HepG2 (cell line): ENCODE data around the gene SF3B2. TPM values are rescaled to one million over a fixed set of nuclear protein-coding genes. Genes with fewer than 3 reads are reported as not detected.
A peak's percentile ranks its signal among the peaks of the same experiment; 100 is the strongest.

ENCODE experiments used
- ATAC-seq: fragments of 200-7000 bp; cut with Tn5 transposase; 3 replicates; pipeline ENCODE4 v1.9.1; 2020; ENCODE audit warnings: mild to moderate bottlenecking, moderate library complexity
- BruUV-seq: library from RNA; stranded (reverse); fragments of 400-500 nt; replicated peaks from 2 replicates; lab custom pipeline; 2021; lab: Mats Ljungman, UMichigan
- CTCF ChIA-PET: fragments of 300-600 bp; formaldehyde crosslinking; extraction: SDS; loops from one replicate; lab custom pipeline; 2021; ENCODE audit warnings: low total read pairs, inconsistent platforms, low intra/inter-chr PET ratio; lab: Yijun Ruan, JAX
- POLR2A ChIA-PET: fragments of 350-600 bp; sonication (Branson Sonifier 250); formaldehyde crosslinking; loops from one replicate; lab custom pipeline; 2020; ENCODE audit warnings: antibody characterized with exemption, inconsistent platforms; lab: Yijun Ruan, JAX
- DNase-seq: peaks from one replicate; pipeline ENCODE4 v3.0.0-alpha.2; 2015; ENCODE audit warnings: low spot score
- FAIRE-seq: peaks from 3 replicates; lab custom pipeline; 2011; peaks lifted over from hg19 to GRCh38; lab: Jason Lieb, UNC
- H2AFZ ChIP-seq: one replicate; pipeline ENCODE4 v1.6.1; 2011; ENCODE audit warnings: low read length, inconsistent platforms
- H3K27ac ChIP-seq: fragments of 300-600 bp; 3 replicates; pipeline ENCODE4 v1.8.0; 2011; ENCODE audit warnings: mixed run types, mild to moderate bottlenecking, mixed read lengths, low read length, inconsistent platforms; ENCODE audit not compliant: insufficient read depth; ENCODE audit errors: extremely low read length
- H3K27me3 ChIP-seq, 2 experiments: fragments of 200-600 bp in 1 of 2; 2 replicates in 1 of 2; 3 replicates in 1 of 2; pipeline versions ENCODE4 v1.6.0 to v1.8.0; 2011; ENCODE audit warnings: low read length in 2 of 2, mild to moderate bottlenecking in 2 of 2, moderate library complexity in 2 of 2, inconsistent platforms in 1 of 2; ENCODE audit not compliant: insufficient read depth in 2 of 2, control insufficient read depth in 1 of 2
- H3K36me3 ChIP-seq, 2 experiments: fragments of 200-600 bp in 1 of 2; replicated peaks in 1 of 2; 2 replicates in 1 of 2; 3 replicates in 1 of 2; pipeline versions ENCODE4 v1.5.1 to v1.8.0; 2011; ENCODE audit warnings: low read length in 2 of 2, inconsistent platforms in 1 of 2; ENCODE audit not compliant: insufficient read depth in 2 of 2, control insufficient read depth in 1 of 2
- H3K4me1 ChIP-seq: 2 replicates; pipeline ENCODE4 v1.5.1; 2012; ENCODE audit warnings: low read length, inconsistent platforms; ENCODE audit not compliant: insufficient read depth
- H3K4me2 ChIP-seq: 2 replicates; pipeline ENCODE4 v1.6.0; 2011; ENCODE audit warnings: low read depth, low read length, inconsistent platforms
- H3K4me3 ChIP-seq, 3 experiments: fragments of 200-600 bp in 1 of 3; sonication (generic), shearing (Covaris generic) in 1 of 3; replicated peaks in 1 of 3; 2 replicates each; pipeline ENCODE4 v1.5.1; 2011 to 2016; ENCODE audit warnings: low read length in 3 of 3, inconsistent platforms in 2 of 3, low read depth in 2 of 3, mild to moderate bottlenecking in 2 of 3, control low read depth in 1 of 3, mixed read lengths in 1 of 3; ENCODE audit not compliant: insufficient read depth in 1 of 3
- H3K79me2 ChIP-seq: one replicate; pipeline ENCODE4 v1.6.1; 2011; ENCODE audit warnings: low read length, inconsistent platforms; ENCODE audit not compliant: insufficient read depth
- H3K9ac ChIP-seq: 2 replicates; pipeline ENCODE4 v1.6.0; 2011; ENCODE audit warnings: mild to moderate bottlenecking, low read depth, low read length, inconsistent platforms; ENCODE audit not compliant: insufficient read depth
- H3K9me3 ChIP-seq: 2 replicates; pipeline ENCODE4 v1.5.1; 2012; ENCODE audit warnings: mild to moderate bottlenecking, low read length
- H4K20me1 ChIP-seq: 2 replicates; pipeline ENCODE4 v1.6.0; 2011; ENCODE audit warnings: inconsistent platforms, mild to moderate bottlenecking, low read length, moderate library complexity; ENCODE audit not compliant: insufficient read depth
- ADNP ChIP-seq: sonication (generic); formaldehyde crosslinking; IDR thresholded peaks from 2 replicates; pipeline ENCODE4 v1.4.0; 2020; ENCODE audit warnings: missing genetic modification reagents
- CBX1 ChIP-seq: IDR thresholded peaks from one replicate; pipeline ENCODE4 v1.6.1; 2016; ENCODE audit warnings: antibody characterized with exemption, low read depth
- FOXP1 ChIP-seq, 2 experiments: fragments of 450-650 bp in 1 of 2; IDR thresholded peaks; 2 replicates each; pipeline ENCODE4 v1.6.1; 2017 to 2018; ENCODE audit warnings: antibody characterized with exemption in 1 of 2
- POLR2AphosphoS2 ChIP-seq: IDR thresholded peaks from 2 replicates; pipeline ENCODE4 v1.6.1; 2011; ENCODE audit warnings: low read depth, low read length, improper control_type of control experiment
- SAP130 ChIP-seq: IDR thresholded peaks from 2 replicates; pipeline ENCODE4 v1.6.1; 2016; ENCODE audit warnings: low read depth
- ZNF121 ChIP-seq: sonication (generic); formaldehyde crosslinking; IDR thresholded peaks from 2 replicates; pipeline ENCODE4 v1.5.0; 2020; ENCODE audit warnings: mild to moderate bottlenecking, missing genetic modification reagents
- ZNF75D ChIP-seq: sonication (generic); formaldehyde crosslinking; IDR thresholded peaks from 2 replicates; pipeline ENCODE4 v1.8.1; 2023; ENCODE audit warnings: missing genetic modification reagents, mild to moderate bottlenecking, borderline replicate concordance
- ZNF816 ChIP-seq: sonication (generic); formaldehyde crosslinking; IDR thresholded peaks from 2 replicates; pipeline ENCODE4 v1.8.0; 2022; ENCODE audit warnings: missing genetic modification reagents, mild to moderate bottlenecking, borderline replicate concordance
- ZNF878 ChIP-seq: sonication (generic); formaldehyde crosslinking; IDR thresholded peaks from 2 replicates; pipeline ENCODE4 v1.8.1; 2023; ENCODE audit warnings: mild to moderate bottlenecking, missing genetic modification reagents, moderate library complexity
- ZSCAN12 ChIP-seq: sonication (generic); formaldehyde crosslinking; IDR thresholded peaks from 2 replicates; pipeline ENCODE4 v1.9.0; 2021; ENCODE audit warnings: mild to moderate bottlenecking, missing genetic modification reagents
- WGBS: methylation state at CpG from one replicate; pipeline ENCODE4 v1.1.6; 2017; ENCODE audit warnings: low lambda C conversion rate; 5-methylcytosine and 5-hydroxymethylcytosine counted together
- in situ Hi-C: cut with HindIII; loops from 2 replicates; pipeline ENCODE4 v1.10.0; 2017; ENCODE audit warnings: low pct_unique_long_range_greater_than_20kb; ENCODE audit not compliant: extremely low pct_ligation_motif_present
- intact Hi-C: fragments of 100-400 bp; cut with micrococcal nuclease; formaldehyde crosslinking; loops from one replicate; pipeline ENCODE4 v1.10.0; 2022; ENCODE audit not compliant: unreplicated experiment
- polyA plus RNA-seq, 8 experiments: library from polyadenylated mRNA; depleted of rRNA in 3 of 8; stranded (reverse) in 7 of 8; unstranded in 1 of 8; fragments of >200 nt; fragmentation: Illumina TruSeq in 4 of 8; extraction: Trizol in 4 of 8; gene quantifications; 2 replicates each; pipeline versions ENCODE4 v1.2.1 to v1.2.3, GENCODE V29; 2011 to 2016; ENCODE audit warnings: low read depth in 4 of 8, missing spikeins in 1 of 8, mixed read lengths in 1 of 8; ENCODE audit not compliant: insufficient read depth in 1 of 8
- total RNA-seq, 5 experiments: library from RNA; depleted of rRNA; stranded (reverse); fragments of >200 nt; fragmentation: Illumina TruSeq; extraction: Trizol; gene quantifications; 2 replicates each; pipeline ENCODE4 v1.2.3, GENCODE V29; 2016; ENCODE audit warnings: low read depth in 1 of 5
- TF ChIP-seq, protein P1 (sequence below): IDR thresholded peaks from 2 replicates; pipeline ENCODE4 v1.6.1; 2016; ENCODE audit warnings: low read depth
- TF ChIP-seq, protein P2 (sequence below): IDR thresholded peaks from 2 replicates; pipeline ENCODE4 v1.6.1; 2012; ENCODE audit warnings: inconsistent platforms
- TF ChIP-seq, protein P3 (sequence below): IDR thresholded peaks from 2 replicates; pipeline ENCODE4 v1.6.1; 2016
- TF ChIP-seq, protein P4 (sequence below): sonication (generic); formaldehyde crosslinking; IDR thresholded peaks from 2 replicates; pipeline ENCODE4 v1.8.0; 2022; ENCODE audit warnings: mild to moderate bottlenecking, missing genetic modification reagents; ENCODE audit not compliant: insufficient replicate concordance
- TF ChIP-seq, protein P5 (sequence below): sonication (generic); formaldehyde crosslinking; IDR thresholded peaks from 2 replicates; pipeline ENCODE4 v1.4.0; 2020; ENCODE audit warnings: missing genetic modification reagents

Gene SF3B2
- total and polyA plus RNA-seq, 2 of the 13 experiments (the other 11 are each of a cell fraction or from before 2014, with no cell fraction given): 70.4 to 153 TPM

DNA sequence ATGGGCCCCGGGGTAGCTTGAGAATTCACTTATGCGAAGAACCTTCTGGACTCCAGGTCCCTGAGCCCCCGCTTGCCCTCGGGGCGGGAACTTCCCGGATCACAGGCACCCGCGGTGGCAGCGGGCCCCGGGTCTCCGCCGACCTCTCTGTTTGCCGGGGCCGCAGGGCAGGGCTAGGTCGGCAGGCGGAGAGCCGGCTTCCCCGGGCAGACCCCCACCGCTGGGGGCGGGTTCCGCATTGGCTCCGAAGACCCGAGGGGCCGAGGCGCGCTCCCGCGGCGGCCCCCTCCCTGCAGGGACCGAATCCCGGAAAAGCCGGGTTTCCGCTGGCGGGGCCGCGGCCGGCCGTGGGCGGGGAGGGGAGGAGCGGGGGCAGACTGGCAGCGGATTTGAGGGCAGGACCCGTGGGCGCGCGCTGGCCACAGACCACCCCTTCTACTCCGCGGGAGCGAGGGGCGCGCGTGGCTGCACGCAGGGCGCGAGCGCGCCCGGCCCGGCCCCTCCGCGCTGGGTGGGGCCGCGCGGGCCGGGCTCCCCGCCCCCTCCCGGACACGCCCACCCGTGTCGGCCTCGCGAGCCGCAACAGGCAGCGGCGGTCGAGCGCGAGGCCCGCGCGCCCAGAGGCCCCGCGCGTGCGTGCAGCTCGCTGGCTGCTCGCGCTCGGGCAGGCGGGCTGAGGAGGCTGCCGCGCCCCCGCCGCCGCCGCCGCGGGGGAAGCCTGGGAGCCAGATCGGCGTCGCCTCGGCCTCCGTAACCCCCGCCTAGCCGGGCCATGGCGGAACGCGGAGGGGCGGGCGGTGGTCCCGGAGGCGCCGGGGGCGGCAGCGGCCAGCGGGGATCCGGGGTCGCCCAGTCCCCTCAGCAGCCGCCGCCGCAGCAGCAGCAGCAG is 17.8 kb downstream of the SF3B2 start, which contains the start of gene PACS1:
Gene PACS1 (plus strand): TSS at position 558 of the 889 bp plus-strand sequence. CDS start 215 bp downstream, at position 773.
- ChIA-PET POLR2A (interaction anchor here (0.7 to 5.1 kb wide), 5 partner anchors 11 to 219 kb away, joined by 3 to 40 read pairs (median 3); partner anchors contain the start of genes SF3B2 and YIF1A), CTCF (no interaction called here)
- no peak for FAIRE-seq
- H3K4me1 ChIP-seq: peaks cover 59% of the 10 kb centered on the region
- H3K27ac ChIP-seq: peak within 1 kb of the TSS; percentile 59
- H4K20me1 ChIP-seq: no peaks in the 10 kb centered on the region
- H3K36me3 ChIP-seq: peaks cover 11 to 34% of the 10 kb centered on the region in 2 experiments
- in situ Hi-C loops: loop anchor here (5.0 kb wide), 1 partner anchor 62 kb away; no protein-coding TSS in a partner anchor
- peak within 1 kb of the TSS; percentile 82 for H3K9ac ChIP-seq
- peak within 1 kb of the TSS; percentile 89 for H3K4me2 ChIP-seq
- peak; percentile 48 for ATAC-seq
- H3K27me3 ChIP-seq: no peaks in the 10 kb centered on the region
- H3K79me2 ChIP-seq: peaks cover 21% of the 10 kb centered on the region
- H3K9me3 ChIP-seq: no peaks in the 10 kb centered on the region
- H2AFZ ChIP-seq: no peak within 1 kb of the TSS
- intact Hi-C loops: loop anchor here (1.0 to 5.0 kb wide), 2 partner anchors 47 to 64 kb away; no protein-coding TSS in a partner anchor
- no TSS peak for BruUV-seq
- H3K4me3 ChIP-seq: peak within 1 kb of the TSS; percentile 82 to 88 (median 86)
- peak; percentile 25 for DNase-seq
- WGBS: 33% methylated on average over 2 of the region's 120 CpGs
- TF ChIP-seq CBX1 (no peak), POLR2AphosphoS2 (no peak), SAP130 (CRISPR knock-in tag) (peak; percentile 59; the same call in 1 of the 2 replicates), ZNF75D (CRISPR knock-in tag) (no peak), ZNF121 (no peak), FOXP1 (IDR thresholded peaks at IDR 0.05) (no peak), FOXP1 (CRISPR knock-in tag; IDR thresholded peaks at IDR 0.05) (no peak), ZNF816 (no peak), ZSCAN12 (CRISPR knock-in tag) (no peak), ZNF878 (CRISPR knock-in tag) (no peak), ADNP (CRISPR knock-in tag) (no peak)
- TF ChIP-seq, protein P1, sequence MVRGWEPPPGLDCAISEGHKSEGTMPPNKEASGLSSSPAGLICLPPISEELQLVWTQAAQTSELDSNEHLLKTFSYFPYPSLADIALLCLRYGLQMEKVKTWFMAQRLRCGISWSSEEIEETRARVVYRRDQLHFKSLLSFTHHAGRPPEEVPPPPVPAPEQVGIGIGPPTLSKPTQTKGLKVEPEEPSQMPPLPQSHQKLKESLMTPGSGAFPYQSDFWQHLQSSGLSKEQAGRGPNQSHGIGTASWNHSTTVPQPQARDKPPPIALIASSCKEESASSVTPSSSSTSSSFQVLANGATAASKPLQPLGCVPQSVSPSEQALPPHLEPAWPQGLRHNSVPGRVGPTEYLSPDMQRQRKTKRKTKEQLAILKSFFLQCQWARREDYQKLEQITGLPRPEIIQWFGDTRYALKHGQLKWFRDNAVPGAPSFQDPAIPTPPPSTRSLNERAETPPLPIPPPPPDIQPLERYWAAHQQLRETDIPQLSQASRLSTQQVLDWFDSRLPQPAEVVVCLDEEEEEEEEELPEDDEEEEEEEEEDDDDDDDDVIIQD (CRISPR knock-in tag): no peak
- TF ChIP-seq, protein P2, sequence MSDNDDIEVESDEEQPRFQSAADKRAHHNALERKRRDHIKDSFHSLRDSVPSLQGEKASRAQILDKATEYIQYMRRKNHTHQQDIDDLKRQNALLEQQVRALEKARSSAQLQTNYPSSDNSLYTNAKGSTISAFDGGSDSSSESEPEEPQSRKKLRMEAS: peak; percentile 69; the same call in 1 of the 2 replicates
- TF ChIP-seq, protein P3, sequence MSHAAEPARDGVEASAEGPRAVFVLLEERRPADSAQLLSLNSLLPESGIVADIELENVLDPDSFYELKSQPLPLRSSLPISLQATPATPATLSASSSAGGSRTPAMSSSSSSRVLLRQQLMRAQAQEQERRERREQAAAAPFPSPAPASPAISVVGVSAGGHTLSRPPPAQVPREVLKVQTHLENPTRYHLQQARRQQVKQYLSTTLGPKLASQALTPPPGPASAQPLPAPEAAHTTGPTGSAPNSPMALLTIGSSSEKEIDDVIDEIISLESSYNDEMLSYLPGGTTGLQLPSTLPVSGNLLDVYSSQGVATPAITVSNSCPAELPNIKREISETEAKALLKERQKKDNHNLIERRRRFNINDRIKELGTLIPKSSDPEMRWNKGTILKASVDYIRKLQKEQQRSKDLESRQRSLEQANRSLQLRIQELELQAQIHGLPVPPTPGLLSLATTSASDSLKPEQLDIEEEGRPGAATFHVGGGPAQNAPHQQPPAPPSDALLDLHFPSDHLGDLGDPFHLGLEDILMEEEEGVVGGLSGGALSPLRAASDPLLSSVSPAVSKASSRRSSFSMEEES: 0 out of 2 replicates have a peak, but pooled peaks have one; percentile 13
- TF ChIP-seq, protein P4, sequence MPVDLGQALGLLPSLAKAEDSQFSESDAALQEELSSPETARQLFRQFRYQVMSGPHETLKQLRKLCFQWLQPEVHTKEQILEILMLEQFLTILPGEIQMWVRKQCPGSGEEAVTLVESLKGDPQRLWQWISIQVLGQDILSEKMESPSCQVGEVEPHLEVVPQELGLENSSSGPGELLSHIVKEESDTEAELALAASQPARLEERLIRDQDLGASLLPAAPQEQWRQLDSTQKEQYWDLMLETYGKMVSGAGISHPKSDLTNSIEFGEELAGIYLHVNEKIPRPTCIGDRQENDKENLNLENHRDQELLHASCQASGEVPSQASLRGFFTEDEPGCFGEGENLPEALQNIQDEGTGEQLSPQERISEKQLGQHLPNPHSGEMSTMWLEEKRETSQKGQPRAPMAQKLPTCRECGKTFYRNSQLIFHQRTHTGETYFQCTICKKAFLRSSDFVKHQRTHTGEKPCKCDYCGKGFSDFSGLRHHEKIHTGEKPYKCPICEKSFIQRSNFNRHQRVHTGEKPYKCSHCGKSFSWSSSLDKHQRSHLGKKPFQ (CRISPR knock-in tag): no peak
- TF ChIP-seq, protein P5, sequence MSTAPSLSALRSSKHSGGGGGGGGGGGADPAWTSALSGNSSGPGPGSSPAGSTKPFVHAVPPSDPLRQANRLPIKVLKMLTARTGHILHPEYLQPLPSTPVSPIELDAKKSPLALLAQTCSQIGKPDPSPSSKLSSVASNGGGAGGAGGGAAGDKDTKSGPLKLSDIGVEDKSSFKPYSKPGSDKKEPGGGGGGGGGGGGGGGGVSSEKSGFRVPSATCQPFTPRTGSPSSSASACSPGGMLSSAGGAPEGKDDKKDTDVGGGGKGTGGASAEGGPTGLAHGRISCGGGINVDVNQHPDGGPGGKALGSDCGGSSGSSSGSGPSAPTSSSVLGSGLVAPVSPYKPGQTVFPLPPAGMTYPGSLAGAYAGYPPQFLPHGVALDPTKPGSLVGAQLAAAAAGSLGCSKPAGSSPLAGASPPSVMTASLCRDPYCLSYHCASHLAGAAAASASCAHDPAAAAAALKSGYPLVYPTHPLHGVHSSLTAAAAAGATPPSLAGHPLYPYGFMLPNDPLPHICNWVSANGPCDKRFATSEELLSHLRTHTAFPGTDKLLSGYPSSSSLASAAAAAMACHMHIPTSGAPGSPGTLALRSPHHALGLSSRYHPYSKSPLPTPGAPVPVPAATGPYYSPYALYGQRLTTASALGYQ: no peak
